MM.1S (cell line): Measurements from ENCODE around the gene APOM.

ENCODE experiments used
- DNase-seq: peaks from one replicate; pipeline ENCODE4 v3.0.0-alpha.2; 2015
- H2AFZ ChIP-seq: fragments of 300-600 bp; sonication (generic); 2 replicates; pipeline ENCODE4 v1.6.0; 2016; ENCODE audit warnings: antibody characterized with exemption, low read length
- H3F3A ChIP-seq: fragments of 300-600 bp; sonication (generic); 2 replicates; pipeline ENCODE4 v1.6.1; 2016; ENCODE audit warnings: mild to moderate bottlenecking, antibody characterized with exemption, low read length, moderate library complexity, mixed read lengths; ENCODE audit not compliant: insufficient read depth
- H3K27ac ChIP-seq: fragments of 300-600 bp; sonication (generic); 2 replicates; pipeline ENCODE4 v1.5.1; 2016; ENCODE audit warnings: mild to moderate bottlenecking, low read length
- H3K27me3 ChIP-seq: fragments of 300-600 bp; sonication (generic); replicated peaks from 2 replicates; pipeline ENCODE4 v1.6.0; 2016; ENCODE audit warnings: low read length; ENCODE audit not compliant: insufficient read depth
- H3K36me3 ChIP-seq: fragments of 300-600 bp; sonication (generic); replicated peaks from 2 replicates; pipeline ENCODE4 v1.6.1; 2016; ENCODE audit warnings: mild to moderate bottlenecking, low read length, mixed read lengths; ENCODE audit not compliant: insufficient read depth
- H3K4me1 ChIP-seq: fragments of 300-600 bp; sonication (generic); 2 replicates; pipeline ENCODE4 v1.6.1; 2016; ENCODE audit warnings: low read length, mixed read lengths
- H3K4me2 ChIP-seq: fragments of 300-600 bp; sonication (generic); 2 replicates; pipeline ENCODE4 v1.6.0; 2016; ENCODE audit warnings: low read depth, low read length
- H3K4me3 ChIP-seq: fragments of 300-600 bp; sonication (generic); 2 replicates; pipeline ENCODE4 v1.5.1; 2016; ENCODE audit warnings: low read length, mixed read lengths
- H3K79me2 ChIP-seq: fragments of 300-600 bp; sonication (generic); 2 replicates; pipeline ENCODE4 v1.6.1; 2016; ENCODE audit warnings: mixed run types, low read length, mixed read lengths
- H3K9ac ChIP-seq: fragments of 300-600 bp; sonication (generic); 2 replicates; pipeline ENCODE4 v1.6.1; 2016; ENCODE audit warnings: low read length, mixed read lengths
- H3K9me2 ChIP-seq: fragments of 300-600 bp; sonication (generic); replicated peaks from 2 replicates; pipeline ENCODE4 v1.6.1; 2016; ENCODE audit warnings: mild to moderate bottlenecking, low read length, mixed read lengths; ENCODE audit not compliant: insufficient read depth
- H3K9me3 ChIP-seq: fragments of 300-600 bp; sonication (generic); replicated peaks from 2 replicates; pipeline ENCODE4 v1.6.1; 2016; ENCODE audit warnings: mild to moderate bottlenecking, low read length, mixed read lengths; ENCODE audit not compliant: insufficient read depth
- H4K20me1 ChIP-seq: fragments of 300-600 bp; sonication (generic); 2 replicates; pipeline ENCODE4 v1.6.1; 2016; ENCODE audit warnings: mild to moderate bottlenecking, low read length, moderate library complexity, mixed read lengths; ENCODE audit not compliant: insufficient read depth
- EZH2 ChIP-seq: fragments of 300-600 bp; sonication (generic); optimal IDR thresholded peaks from 2 replicates; pipeline ENCODE3; 2017; ENCODE audit warnings: low read depth, mild to moderate bottlenecking, antibody characterized with exemption, low read length, mixed read lengths
- EZH2phosphoT487 ChIP-seq: fragments of 300-600 bp; sonication (generic); IDR thresholded peaks from 2 replicates; pipeline ENCODE4 v1.6.1; 2018; ENCODE audit warnings: antibody characterized with exemption, low read length
- TF ChIP-seq, protein P1 (sequence below): fragments of 300-600 bp; sonication (generic); IDR thresholded peaks from 2 replicates; pipeline ENCODE4 v1.5.1; 2016; ENCODE audit warnings: antibody characterized with exemption, low read length, mixed read lengths

The APOM gene

DNA sequence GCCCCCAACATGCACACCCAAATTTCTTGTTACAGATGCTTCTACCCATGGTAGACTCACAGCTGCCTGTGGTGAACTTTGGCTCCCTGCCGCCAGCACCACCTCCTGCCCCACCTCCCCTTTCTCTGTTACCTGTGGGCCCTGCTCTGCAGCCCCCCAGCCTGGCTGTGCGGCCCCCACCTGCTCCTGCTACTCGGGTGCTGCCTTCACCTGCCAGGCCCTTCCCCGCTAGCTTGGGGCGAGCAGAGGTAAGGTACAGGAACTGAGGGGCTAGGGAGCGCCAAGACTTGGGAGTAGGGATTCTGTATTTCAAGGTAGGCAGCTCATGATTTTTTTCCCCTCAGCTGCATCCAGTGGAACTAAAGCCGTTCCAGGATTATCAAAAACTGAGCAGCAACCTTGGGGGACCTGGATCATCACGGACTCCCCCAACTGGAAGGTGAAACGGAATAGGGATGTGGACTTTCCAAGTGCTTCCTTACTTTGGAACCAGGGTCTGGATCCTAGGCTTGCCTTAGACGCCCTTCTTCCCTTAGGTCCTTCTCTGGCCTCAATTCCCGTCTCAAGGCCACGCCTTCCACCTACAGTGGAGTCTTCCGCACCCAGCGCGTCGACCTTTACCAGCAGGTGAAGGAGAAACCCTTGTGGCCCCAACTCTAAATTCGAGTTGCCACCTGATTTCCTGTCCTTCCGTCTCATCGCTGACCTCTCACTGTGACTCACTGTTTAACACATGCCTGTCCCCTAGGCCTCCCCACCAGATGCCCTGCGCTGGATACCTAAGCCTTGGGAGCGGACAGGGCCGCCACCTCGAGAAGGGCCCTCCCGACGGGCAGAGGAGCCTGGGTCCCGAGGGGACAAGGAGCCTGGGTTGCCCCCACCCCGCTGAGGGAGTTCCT, 18.7 kb upstream of the APOM start:
- Histone ChIP-seq H3K4me1 (no peaks in the 10 kb centered on the region), H3K4me3 (no peak overlapping the region), H3F3A (peaks cover 34% of the 10 kb centered on the region), H3K9ac (no peak overlapping the region), H3K79me2 (peaks cover 14% of the 10 kb centered on the region), H4K20me1 (no peaks in the 10 kb centered on the region), H3K27ac (no peak overlapping the region), H2AFZ (no peak overlapping the region), H3K9me2 (no peaks in the 10 kb centered on the region), H3K4me2 (no peak overlapping the region), H3K36me3 (no peaks in the 10 kb centered on the region), H3K27me3 (no peaks in the 10 kb centered on the region), H3K9me3 (no peaks in the 10 kb centered on the region)
- TF ChIP-seq, protein P1, sequence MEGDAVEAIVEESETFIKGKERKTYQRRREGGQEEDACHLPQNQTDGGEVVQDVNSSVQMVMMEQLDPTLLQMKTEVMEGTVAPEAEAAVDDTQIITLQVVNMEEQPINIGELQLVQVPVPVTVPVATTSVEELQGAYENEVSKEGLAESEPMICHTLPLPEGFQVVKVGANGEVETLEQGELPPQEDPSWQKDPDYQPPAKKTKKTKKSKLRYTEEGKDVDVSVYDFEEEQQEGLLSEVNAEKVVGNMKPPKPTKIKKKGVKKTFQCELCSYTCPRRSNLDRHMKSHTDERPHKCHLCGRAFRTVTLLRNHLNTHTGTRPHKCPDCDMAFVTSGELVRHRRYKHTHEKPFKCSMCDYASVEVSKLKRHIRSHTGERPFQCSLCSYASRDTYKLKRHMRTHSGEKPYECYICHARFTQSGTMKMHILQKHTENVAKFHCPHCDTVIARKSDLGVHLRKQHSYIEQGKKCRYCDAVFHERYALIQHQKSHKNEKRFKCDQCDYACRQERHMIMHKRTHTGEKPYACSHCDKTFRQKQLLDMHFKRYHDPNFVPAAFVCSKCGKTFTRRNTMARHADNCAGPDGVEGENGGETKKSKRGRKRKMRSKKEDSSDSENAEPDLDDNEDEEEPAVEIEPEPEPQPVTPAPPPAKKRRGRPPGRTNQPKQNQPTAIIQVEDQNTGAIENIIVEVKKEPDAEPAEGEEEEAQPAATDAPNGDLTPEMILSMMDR = no peak
- TF ChIP-seq EZH2 (no peak), EZH2phosphoT487 (no peak)
- no peak for DNase-seq

DNA sequence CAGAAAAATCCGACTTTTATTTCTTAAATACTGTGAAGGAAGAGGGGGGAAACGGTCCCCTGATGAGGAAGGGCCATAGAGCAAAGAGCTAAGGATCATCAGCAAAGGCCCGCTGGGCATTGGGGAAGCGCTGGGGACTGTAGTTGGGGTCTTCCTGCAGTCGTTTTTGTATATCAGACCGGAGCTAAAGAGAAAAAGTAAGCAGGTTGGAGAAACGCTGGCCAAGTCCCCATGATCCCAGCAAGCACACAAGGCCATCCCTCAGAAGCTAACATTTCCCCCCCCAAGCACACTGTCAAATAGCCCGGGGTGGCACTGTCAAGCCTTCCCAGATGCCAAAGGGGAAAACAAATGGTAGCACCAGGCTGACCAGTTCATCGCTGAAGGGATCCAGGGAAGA, 16.7 kb upstream of the APOM start:
- Histone ChIP-seq H3K4me1 (no peaks in the 10 kb centered on the region), H3F3A (peaks cover 34% of the 10 kb centered on the region), H3K9me3 (no peaks in the 10 kb centered on the region), H3K27ac (no peak overlapping the region), H3K4me2 (no peak overlapping the region), H2AFZ (no peak overlapping the region), H3K4me3 (no peak overlapping the region), H4K20me1 (no peaks in the 10 kb centered on the region), H3K9ac (no peak overlapping the region), H3K9me2 (no peaks in the 10 kb centered on the region), H3K36me3 (no peaks in the 10 kb centered on the region), H3K79me2 (no peaks in the 10 kb centered on the region), H3K27me3 (no peaks in the 10 kb centered on the region)
- no peak for DNase-seq
- TF ChIP-seq EZH2phosphoT487 = no peak
- TF ChIP-seq, protein P1 = no peak
- TF ChIP-seq EZH2 = no peak

DNA sequence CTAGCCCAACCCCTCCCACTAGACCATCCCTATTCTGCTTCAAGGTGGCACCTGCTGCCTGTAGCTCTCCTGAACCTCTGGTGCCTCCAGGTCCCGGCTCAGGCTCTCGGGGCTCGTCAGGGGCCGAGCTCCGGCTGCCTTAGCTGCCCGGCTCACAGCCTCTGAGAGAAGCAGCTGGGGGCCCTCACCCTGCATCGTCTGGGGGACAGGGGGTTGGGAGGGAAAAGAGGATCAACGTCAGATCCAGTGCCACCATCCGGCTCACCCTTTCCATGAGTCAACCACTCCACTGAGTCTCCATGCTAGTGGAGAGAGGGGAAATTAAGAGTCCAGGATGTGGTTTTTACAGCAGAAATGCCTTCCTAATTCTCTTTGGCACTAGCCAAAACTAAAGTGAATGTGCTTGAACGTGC, 16.2 kb upstream of the APOM start:
- no peaks in the 10 kb centered on the region for H3K79me2 ChIP-seq
- no peak overlapping the region for H3K9ac ChIP-seq
- H3K4me3 ChIP-seq = no peak overlapping the region
- no peaks in the 10 kb centered on the region for H3K27me3 ChIP-seq
- H3K4me2 ChIP-seq = no peak overlapping the region
- no peak overlapping the region for H2AFZ ChIP-seq
- no peaks in the 10 kb centered on the region for H3K36me3 ChIP-seq
- H3K4me1 ChIP-seq = no peaks in the 10 kb centered on the region
- no peak for TF ChIP-seq EZH2
- peaks cover 34% of the 10 kb centered on the region for H3F3A ChIP-seq
- H3K9me2 ChIP-seq = no peaks in the 10 kb centered on the region
- H4K20me1 ChIP-seq = no peaks in the 10 kb centered on the region
- DNase-seq = no peak
- no peaks in the 10 kb centered on the region for H3K9me3 ChIP-seq
- H3K27ac ChIP-seq = no peak overlapping the region

DNA sequence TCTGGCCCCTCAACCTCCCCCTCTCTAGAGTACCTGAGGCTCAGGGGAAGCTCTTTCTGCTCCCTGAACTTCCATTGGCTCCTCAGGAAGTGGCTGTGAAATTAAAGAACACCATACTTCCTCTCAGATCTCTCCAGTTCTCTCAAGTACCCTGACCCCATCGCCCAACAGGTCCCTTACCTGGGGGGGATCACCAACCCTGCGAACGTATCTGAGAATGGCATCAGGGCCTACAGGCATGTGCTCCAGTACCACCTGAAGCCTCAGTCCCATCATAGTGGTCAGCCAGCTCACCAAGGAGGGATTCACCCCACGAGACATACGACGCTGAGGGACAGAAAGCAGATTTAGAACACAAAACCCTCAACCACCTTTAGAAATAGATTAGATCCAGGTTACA, 15.1 kb upstream of the APOM start:
- Histone ChIP-seq H3K4me1 (no peaks in the 10 kb centered on the region), H2AFZ (no peak overlapping the region), H3K9me2 (no peaks in the 10 kb centered on the region), H3K4me3 (no peak overlapping the region), H3K9ac (no peak overlapping the region), H3K79me2 (no peaks in the 10 kb centered on the region), H4K20me1 (no peaks in the 10 kb centered on the region), H3K9me3 (no peaks in the 10 kb centered on the region), H3F3A (peaks cover 27% of the 10 kb centered on the region), H3K27ac (no peak overlapping the region), H3K4me2 (no peak overlapping the region), H3K27me3 (no peaks in the 10 kb centered on the region), H3K36me3 (no peaks in the 10 kb centered on the region)
- no peak for DNase-seq
- TF ChIP-seq EZH2phosphoT487 (no peak), EZH2 (no peak)
- TF ChIP-seq, protein P1 = no peak
